ENCODE results near the gene SCAMP5.
A peak's percentile ranks its signal among the peaks of the same experiment; 100 is the strongest.

SCAMP5 gene

GRCh38 chr15:74976159-74976558 lies 19.2 kb upstream of the SCAMP5 start:
- peak; percentile 35 for TF ChIP-seq CTCF (IDR thresholded peaks at IDR 0.05; ENCODE audit: control insufficient read depth, extremely low read depth, insufficient read depth)
- DNase-seq (ENCODE audit: low read depth) = no peak
- no peak overlapping the region for H3K4me3 ChIP-seq (ENCODE audit: low read depth, low read length)

DNA sequence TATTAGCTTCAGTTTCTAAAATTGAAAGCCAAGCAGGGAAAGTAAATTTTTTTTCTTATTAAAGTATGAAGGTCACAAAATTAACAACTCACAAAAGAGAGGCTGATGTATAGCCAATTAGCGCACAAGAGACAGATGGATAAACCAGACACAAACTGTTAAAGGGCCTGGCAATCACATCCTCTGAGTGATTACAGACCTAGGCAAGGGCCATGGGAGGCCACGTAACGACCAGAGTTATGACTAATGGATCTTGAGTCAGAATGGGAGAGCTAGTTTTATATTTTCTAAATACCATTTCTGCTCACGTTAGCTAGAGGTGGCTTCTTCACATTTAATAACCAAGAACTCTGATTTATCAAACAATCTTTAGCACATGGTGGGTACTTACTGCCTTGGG lies 17.8 kb upstream of the SCAMP5 start:
- no peak for TF ChIP-seq CTCF (IDR thresholded peaks at IDR 0.05; ENCODE audit: control insufficient read depth, extremely low read depth, insufficient read depth)
- no peak for DNase-seq (ENCODE audit: low read depth)
- H3K4me3 ChIP-seq (ENCODE audit: low read depth, low read length) = no peak overlapping the region

DNA sequence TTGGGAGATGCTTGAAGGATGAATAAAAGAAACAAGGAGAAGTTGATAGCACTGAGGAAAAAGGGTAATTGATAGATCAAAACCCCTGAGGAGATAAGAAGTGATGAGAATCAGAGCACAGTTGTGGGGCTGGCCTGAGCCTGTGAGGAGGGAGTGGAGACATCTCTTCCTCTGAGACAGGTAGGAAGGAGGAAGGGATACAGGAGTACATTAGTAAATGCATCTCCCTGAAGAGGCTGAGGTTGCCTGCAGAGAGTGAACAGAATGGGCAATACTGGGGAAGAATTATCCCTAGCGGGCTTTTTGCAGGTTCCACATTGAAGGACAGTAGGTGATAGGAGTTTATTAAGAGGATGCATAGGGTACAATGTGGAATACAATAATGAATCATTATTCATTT lies 17.3 kb upstream of the SCAMP5 start:
- TF ChIP-seq CTCF (IDR thresholded peaks at IDR 0.05; ENCODE audit: control insufficient read depth, extremely low read depth, insufficient read depth) = no peak
- H3K4me3 ChIP-seq (ENCODE audit: low read depth, low read length) = no peak overlapping the region
- DNase-seq (ENCODE audit: low read depth) = no peak

GRCh38 chr15:74978503-74978902 lies 16.9 kb upstream of the SCAMP5 start:
- H3K4me3 ChIP-seq (ENCODE audit: low read depth, low read length) = no peak overlapping the region
- TF ChIP-seq CTCF (IDR thresholded peaks at IDR 0.05; ENCODE audit: control insufficient read depth, extremely low read depth, insufficient read depth) = no peak
- DNase-seq (ENCODE audit: low read depth) = no peak

DNA sequence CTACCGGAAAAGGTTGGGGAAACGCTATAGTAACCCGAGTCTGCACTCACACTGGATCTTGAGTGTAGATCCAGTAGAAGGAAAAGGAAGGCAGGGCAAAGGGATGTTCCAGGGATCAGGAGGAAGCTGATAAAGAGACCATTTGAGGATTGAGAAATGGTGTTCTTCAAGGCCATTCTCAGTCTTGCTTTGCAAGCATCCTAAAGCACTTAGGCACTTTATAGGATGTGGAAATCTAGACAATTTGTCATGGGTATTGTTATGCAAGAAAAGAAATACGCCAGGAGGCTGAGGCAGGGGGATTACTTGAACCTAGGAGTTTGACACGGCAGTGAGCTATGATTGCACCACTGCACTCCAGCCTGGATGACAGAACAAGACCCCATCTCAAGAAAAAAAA lies 13.2 kb upstream of the SCAMP5 start:
- no peak overlapping the region for H3K4me3 ChIP-seq (ENCODE audit: low read depth, low read length)
- DNase-seq (ENCODE audit: low read depth) = no peak
- no peak for TF ChIP-seq CTCF (IDR thresholded peaks at IDR 0.05; ENCODE audit: control insufficient read depth, extremely low read depth, insufficient read depth)

DNA sequence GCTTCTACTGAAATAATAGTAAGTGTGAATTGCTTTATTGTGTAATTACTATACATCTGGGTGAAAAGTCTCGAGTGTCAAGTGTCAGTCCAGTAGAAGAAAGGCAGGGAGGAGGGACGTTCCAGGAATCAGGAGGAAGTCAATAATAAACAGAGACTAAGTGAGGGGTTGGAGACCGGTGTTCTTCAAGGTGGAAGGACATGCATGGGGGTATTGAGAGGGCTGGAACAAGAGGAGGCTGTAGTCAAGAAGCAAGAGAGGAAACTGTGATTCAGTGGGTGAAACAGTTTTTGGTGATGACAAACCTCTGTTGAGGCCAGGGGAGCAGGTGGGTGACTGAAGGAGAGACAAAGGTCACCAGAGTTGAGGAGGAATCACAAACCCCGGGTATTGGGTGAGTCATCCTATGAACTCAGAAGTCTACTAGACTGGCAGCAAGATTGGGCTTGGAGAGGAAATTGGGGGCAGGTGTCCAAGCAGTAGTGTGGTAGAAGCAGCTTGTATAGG lies 11.6 kb upstream of the SCAMP5 start:
- no peak for TF ChIP-seq CTCF (IDR thresholded peaks at IDR 0.05; ENCODE audit: control insufficient read depth, extremely low read depth, insufficient read depth)
- DNase-seq (ENCODE audit: low read depth) = no peak
- H3K4me3 ChIP-seq (ENCODE audit: low read depth, low read length) = no peak overlapping the region

- TF ChIP-seq CTCF (IDR thresholded peaks at IDR 0.05; ENCODE audit: control insufficient read depth, extremely low read depth, insufficient read depth) = 0 out of 2 replicates have a peak, but pooled peaks have one; percentile 16
- no peak for DNase-seq (ENCODE audit: low read depth)
- no peak overlapping the region for H3K4me3 ChIP-seq (ENCODE audit: low read depth, low read length)
Measured at GRCh38 chr15:74988007-74988800, 7.2 kb upstream of the SCAMP5 start.
